GM18861 (cell line): Measurements from ENCODE around the gene SGPL1.

Source experiments
- ATAC-seq: cut with Tn5 transposase; IDR thresholded peaks from one replicate; pipeline ENCODE4 v1.9.1; 2021; ENCODE audit not compliant: unreplicated experiment

The SGPL1 gene

DNA sequence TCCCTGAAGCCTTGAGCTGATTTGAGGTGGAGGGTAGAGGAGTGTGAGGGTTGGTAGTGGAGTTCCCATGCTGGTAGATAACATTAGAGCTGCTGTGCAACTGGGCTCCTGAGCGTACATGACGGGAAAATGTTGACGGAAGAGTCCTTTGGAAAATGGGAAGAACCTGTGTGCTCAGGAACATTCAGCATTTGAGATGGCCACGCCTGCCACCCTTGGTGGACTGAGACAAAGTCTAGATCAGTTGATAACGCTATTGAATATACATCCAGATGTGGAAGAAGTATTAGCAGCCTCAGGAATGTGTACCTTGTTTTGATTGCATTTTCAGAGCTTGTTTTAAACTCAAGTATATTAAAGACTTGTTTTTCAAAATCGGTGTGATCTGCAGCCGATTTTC, 56.5 kb downstream of the SGPL1 start:
- no peak for ATAC-seq

GRCh38 chr10:70874061-70874460, 58.3 kb downstream of the SGPL1 start:
- no peak for ATAC-seq

DNA sequence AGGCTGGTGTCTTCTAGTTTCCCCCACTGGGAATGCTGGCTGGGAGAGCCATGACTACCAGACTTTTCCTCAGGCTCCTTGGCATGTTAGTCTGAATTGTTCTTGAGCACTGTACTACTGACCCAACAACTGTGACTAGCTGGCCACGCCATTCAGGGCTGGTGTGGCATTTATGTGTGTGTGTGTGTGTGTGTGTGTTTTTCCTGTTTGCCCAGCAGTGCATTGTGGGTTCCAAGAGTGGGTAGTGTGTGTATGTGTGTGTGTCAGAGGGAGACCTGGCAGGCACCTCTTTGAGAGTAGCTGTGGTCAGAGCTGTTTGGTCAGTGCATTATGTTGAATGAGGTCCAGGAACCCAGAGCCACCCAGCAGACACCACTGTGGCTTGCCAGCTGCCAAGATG, 63.5 kb downstream of the SGPL1 start:
- ATAC-seq, result no peak

GRCh38 chr10:70880077-70880534, 64.4 kb downstream of the SGPL1 start:
- ATAC-seq, result peak; percentile 48

DNA sequence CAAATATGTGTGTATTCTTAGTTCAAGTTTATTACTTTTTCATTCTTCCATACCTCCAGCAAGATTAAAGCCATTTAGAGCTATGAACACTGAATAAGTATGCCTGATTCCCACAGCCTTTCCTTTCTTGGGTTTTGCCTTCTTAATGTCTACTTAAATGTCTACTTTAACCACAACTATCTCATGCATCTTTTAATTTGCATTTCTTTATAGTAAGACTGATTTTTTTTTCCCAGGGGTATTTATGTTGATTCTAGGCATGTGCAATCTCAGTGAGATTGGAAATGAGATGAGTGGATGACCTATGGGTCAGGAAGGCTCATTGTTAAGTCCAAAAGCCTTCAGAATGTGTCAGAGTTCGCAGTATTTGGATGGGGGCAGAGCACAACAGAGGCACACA, 69.0 kb downstream of the SGPL1 start:
- ATAC-seq, result no peak

DNA sequence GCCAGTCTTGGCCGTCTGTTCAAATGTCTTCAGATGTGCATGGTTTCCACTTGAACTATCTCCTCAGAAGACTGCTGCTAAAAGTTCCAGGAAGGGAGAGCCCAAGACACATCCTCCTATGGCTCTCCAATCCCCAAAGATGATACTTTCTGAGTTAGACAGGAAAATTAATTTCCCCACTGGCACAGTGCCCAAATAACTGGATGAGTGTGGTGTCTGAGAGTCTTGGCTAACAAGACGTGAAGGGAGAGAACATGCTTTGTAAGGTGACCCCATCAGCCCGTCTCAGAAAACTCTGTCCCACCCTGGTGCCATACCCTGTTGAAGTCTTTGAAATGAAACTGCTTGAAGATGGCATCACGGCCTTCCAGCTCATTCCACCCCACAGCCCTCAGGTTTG, 69.7 kb downstream of the SGPL1 start:
- ATAC-seq, result no peak

DNA sequence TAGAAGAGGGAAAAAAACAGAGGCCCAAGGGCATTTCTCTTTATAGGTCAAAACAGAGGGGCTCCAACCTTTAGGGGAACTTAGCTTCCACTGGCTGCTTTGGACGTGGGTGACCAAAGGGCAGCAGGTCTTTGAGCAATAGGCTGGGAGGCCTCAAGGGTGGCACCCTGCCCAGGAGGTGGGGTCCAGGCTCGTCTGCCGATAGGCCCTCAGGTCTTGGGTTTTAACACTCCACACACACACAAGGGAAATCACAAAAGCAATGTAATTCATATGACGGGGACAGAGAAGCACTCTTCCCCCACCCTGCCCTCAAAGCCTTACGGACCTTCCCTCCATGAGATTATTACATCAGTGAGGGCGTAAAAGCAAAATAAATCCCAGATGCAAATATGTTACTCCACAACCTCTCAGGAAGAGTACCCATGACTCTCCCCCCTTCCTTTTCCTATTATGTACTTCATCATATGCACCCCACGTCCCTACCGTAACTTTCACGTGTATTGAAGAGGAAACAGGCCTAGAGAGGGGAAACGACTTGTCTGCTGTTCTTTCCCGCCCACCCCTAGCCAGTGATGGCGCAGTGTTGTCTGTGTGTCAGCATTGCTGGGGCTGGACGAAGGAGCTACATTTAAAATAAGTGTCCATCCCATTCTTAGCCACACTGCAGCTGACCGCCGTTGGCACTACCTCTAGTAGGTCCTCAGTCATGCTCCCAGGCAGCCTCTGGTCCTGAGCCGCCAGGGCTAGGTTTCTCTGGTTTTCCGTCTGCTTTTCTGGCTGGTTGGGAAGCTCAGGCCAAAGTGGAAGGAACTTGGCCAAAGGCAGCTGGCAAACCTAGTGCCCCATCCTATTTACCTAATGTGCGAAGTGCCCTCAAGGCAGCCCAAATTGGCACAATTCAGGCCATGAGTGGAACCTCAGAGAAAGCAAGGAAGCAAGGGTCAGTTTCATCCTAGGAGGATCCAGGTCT, 70.5 kb downstream of the SGPL1 start:
- no peak for ATAC-seq

DNA sequence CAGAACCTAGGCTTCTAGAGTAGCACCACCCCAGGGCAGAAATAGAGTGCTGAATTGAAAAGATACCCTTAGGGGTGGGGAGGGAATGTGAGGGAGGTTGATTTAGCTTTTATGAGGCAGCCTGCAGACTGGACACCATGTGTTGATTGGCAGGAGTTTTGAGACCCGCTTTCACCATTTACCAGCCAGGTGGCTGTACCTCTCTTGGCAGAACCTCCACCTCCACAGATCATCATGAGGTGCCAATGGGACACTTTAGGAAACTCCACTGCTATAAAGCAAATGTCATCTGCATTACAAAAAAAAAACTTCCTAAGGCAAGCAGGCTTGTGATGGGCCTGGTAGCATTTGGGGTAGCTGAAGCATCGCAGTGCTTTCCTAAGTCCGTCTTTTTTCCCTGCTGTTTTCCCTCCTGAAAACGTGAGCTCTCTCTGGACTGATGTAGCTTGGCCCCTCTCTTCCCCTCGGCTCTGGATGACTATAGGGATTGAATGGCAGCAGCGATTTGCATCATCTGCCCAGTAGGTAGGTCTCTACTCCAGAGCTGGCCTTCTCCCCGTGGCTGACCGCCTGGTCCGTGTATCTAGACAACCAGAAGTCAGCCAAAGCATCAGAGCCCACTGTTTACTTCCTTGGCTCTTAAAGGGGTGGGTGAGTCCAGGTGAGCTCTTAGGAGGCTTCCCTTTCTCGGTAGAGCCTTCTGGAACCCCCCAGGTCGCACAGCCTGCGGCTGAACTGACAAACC, 71.3 kb downstream of the SGPL1 start:
- ATAC-seq, result no peak

- peak; percentile 82 for ATAC-seq
These were observed 72.4 kb downstream of the SGPL1 start, which contains the start of gene PCBD1 for GRCh38 chr10:70887804-70888800. PCBD1 (minus strand) TSS chr10:70888565; CDS start chr10:70888533, 32 bp downstream.

- no peak for ATAC-seq
These were observed 73.5 kb downstream of the SGPL1 start for GRCh38 chr10:70889291-70889690.

DNA sequence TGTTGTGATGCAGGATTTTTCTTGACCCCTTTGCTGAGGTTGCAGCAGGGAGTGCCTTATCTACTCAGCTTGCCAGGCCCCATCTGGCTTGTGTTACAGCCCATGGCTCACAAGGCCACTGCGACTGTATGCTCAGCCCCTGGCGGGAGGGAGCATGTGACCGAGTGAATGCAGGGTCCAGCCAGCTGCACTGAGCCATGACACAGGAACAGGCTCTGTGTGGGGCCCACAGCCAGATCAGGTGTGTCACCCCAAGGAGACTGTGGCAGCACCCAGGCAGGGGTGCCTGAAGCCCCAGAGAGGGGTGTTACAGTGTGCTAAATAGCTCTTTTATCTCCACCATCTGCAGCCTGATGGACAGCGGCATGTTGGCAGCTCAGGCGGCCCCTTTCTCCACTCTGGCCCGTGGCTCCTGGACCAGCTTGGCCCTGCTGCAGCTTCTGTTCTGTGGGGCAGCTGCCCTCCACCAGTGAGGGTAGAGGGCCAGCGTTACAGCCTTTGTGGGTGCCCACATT, 75.2 kb downstream of the SGPL1 start:
- ATAC-seq, result no peak

- no peak for ATAC-seq
These were observed 75.9 kb downstream of the SGPL1 start for GRCh38 chr10:70891627-70892026.

DNA sequence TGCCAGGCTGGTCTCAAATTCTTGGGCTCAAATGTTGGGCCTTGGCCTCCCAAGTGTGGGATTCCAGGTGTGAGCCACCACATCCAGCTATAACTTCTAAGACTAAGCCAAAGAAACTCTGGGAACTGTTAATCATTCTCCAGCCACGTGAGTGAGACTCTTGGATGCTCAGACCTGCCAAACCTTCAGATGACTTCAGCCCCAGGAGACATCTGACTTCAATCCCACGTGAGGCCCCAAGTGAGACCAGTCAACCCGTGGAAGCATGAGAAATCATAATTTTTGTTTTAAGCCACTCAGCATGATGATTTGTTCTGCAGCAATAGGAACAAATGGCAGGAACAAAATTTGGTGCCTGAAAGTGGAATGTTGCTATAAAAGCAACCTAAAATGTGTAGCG, 76.9 kb downstream of the SGPL1 start:
- no peak for ATAC-seq

GRCh38 chr10:70893227-70894006, 77.7 kb downstream of the SGPL1 start:
- no peak for ATAC-seq

DNA sequence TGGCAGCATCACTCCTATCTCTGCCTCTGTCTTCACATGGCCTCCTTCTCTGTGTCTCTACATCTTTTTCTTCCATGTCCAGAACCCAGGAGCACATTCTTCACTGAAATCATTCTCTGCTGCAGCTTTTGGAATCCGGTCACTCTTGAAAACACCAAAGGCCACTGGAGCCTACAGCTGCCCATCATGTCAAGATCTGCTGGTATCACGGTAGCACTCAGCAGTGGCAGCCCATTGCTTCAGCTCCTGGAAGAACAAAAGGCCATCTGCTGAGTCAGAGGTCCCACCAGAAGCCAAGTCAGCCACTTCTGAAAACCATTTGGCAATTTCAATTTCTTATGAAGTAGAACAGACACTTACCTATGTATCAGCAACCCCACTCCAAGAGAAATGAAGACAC, 78.7 kb downstream of the SGPL1 start:
- no peak for ATAC-seq

GRCh38 chr10:70896551-70896950, 80.8 kb downstream of the SGPL1 start:
- no peak for ATAC-seq

DNA sequence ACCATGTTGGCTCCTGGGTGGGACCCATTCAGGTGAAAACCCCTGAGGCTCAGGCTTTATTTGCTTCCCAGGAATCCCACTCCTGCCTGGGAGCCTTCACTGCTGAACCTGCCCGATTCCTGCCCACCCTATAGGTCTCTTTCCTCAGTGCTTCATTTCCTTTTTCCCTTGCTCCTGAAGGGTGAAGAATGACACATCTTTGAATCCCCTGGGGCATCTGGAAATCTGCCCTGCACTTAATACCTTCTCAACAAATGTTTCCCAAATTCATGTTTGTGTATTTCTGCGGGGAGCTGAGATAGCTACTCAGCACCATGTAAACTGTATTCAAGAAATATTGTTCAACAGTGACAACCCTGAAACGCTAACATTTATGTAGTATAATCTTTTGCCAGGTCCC, 82.9 kb downstream of the SGPL1 start:
- no peak for ATAC-seq

GRCh38 chr10:70899096-70899495, 83.3 kb downstream of the SGPL1 start:
- ATAC-seq, result no peak

GRCh38 chr10:70901276-70901878, 85.6 kb downstream of the SGPL1 start:
- ATAC-seq, result no peak
